IPS-20b (cell line): Measurements from ENCODE around the gene CFAP46.

Experiments
- H3K27ac ChIP-seq: one replicate; pipeline ENCODE4 v1.5.1; 2013; ENCODE audit warnings: low read length
- H3K27me3 ChIP-seq: 2 replicates; pipeline ENCODE4 v1.6.1; 2013; ENCODE audit warnings: mild to moderate bottlenecking, low read length, inconsistent platforms; ENCODE audit not compliant: insufficient read depth
- H3K36me3 ChIP-seq: 2 replicates; pipeline ENCODE4 v1.6.1; 2013; ENCODE audit warnings: low read depth, mild to moderate bottlenecking, inconsistent platforms, low read length, moderate library complexity; ENCODE audit not compliant: insufficient read depth
- H3K4me1 ChIP-seq: 2 replicates; pipeline ENCODE4 v1.6.1; 2013; ENCODE audit warnings: mild to moderate bottlenecking, control low read depth, inconsistent platforms, low read length, moderate library complexity; ENCODE audit not compliant: insufficient read depth
- H3K4me3 ChIP-seq: 2 replicates; pipeline ENCODE4 v1.5.1; 2013; ENCODE audit warnings: mild to moderate bottlenecking, low read length, inconsistent platforms
- H3K9ac ChIP-seq: 2 replicates; pipeline ENCODE4 v1.6.1; 2013; ENCODE audit warnings: low read depth, mild to moderate bottlenecking, inconsistent platforms, low read length, moderate library complexity
- H3K9me3 ChIP-seq: 2 replicates; pipeline ENCODE4 v1.6.1; 2013; ENCODE audit warnings: mild to moderate bottlenecking, low read depth, low read length, inconsistent platforms; ENCODE audit not compliant: insufficient read depth

Gene CFAP46

GRCh38 chr10:132840698-132841614 is 101.4 kb downstream of the CFAP46 start:
- no peaks in the 10 kb centered on the region for H3K27me3 ChIP-seq
- no peak overlapping the region for H3K27ac ChIP-seq

GRCh38 chr10:132839061-132839460 is 103.3 kb downstream of the CFAP46 start:
- H3K9me3 ChIP-seq = peaks cover 17% of the 10 kb centered on the region
- H3K27ac ChIP-seq = no peak overlapping the region
- H3K36me3 ChIP-seq = no peaks in the 10 kb centered on the region
- no peaks in the 10 kb centered on the region; the same call in 1 of the 2 replicates for H3K4me1 ChIP-seq
- H3K9ac ChIP-seq = no peak overlapping the region
- no peak overlapping the region for H3K4me3 ChIP-seq
- H3K27me3 ChIP-seq = no peaks in the 10 kb centered on the region

More at GRCh38 chr10:132840698-132841614, 101.4 kb downstream of the CFAP46 start:
- H3K36me3 ChIP-seq = no peaks in the 10 kb centered on the region
- no peak overlapping the region for H3K4me3 ChIP-seq
- no peaks in the 10 kb centered on the region; the same call in 1 of the 2 replicates for H3K4me1 ChIP-seq
- no peak overlapping the region for H3K9ac ChIP-seq
- H3K9me3 ChIP-seq = peaks cover 17% of the 10 kb centered on the region

GRCh38 chr10:132838346-132838970 is 103.9 kb downstream of the CFAP46 start:
- H3K36me3 ChIP-seq = no peaks in the 10 kb centered on the region
- peaks cover 17% of the 10 kb centered on the region for H3K9me3 ChIP-seq
- H3K4me3 ChIP-seq = no peak overlapping the region
- H3K4me1 ChIP-seq = no peaks in the 10 kb centered on the region; the same call in 1 of the 2 replicates
- H3K27me3 ChIP-seq = no peaks in the 10 kb centered on the region
- no peak overlapping the region for H3K27ac ChIP-seq
- no peak overlapping the region for H3K9ac ChIP-seq

- Histone ChIP-seq H3K9ac (no peak overlapping the region), H3K27ac (no peak overlapping the region), H3K4me1 (no peaks in the 10 kb centered on the region; the same call in 1 of the 2 replicates), H3K36me3 (no peaks in the 10 kb centered on the region), H3K4me3 (no peak overlapping the region), H3K27me3 (no peaks in the 10 kb centered on the region), H3K9me3 (peaks cover 14% of the 10 kb centered on the region)
Observed at GRCh38 chr10:132837905-132838304, 104.5 kb downstream of the CFAP46 start.

- H3K4me1 ChIP-seq = no peaks in the 10 kb centered on the region; the same call in 1 of the 2 replicates
- no peaks in the 10 kb centered on the region for H3K36me3 ChIP-seq
- H3K27me3 ChIP-seq = no peaks in the 10 kb centered on the region
- H3K9me3 ChIP-seq = peaks cover 5% of the 10 kb centered on the region
- H3K27ac ChIP-seq = no peak overlapping the region
- no peak overlapping the region for H3K4me3 ChIP-seq
- no peak overlapping the region for H3K9ac ChIP-seq
Observed at GRCh38 chr10:132836832-132837540, 105.4 kb downstream of the CFAP46 start.

GRCh38 chr10:132836248-132836831 is 106.0 kb downstream of the CFAP46 start:
- H3K4me3 ChIP-seq = no peak overlapping the region
- no peaks in the 10 kb centered on the region for H3K36me3 ChIP-seq
- H3K9me3 ChIP-seq = no peaks in the 10 kb centered on the region
- H3K9ac ChIP-seq = no peak overlapping the region
- no peak overlapping the region for H3K27ac ChIP-seq
- H3K4me1 ChIP-seq = no peaks in the 10 kb centered on the region; the same call in 1 of the 2 replicates
- H3K27me3 ChIP-seq = no peaks in the 10 kb centered on the region

GRCh38 chr10:132835848-132836233 is 106.5 kb downstream of the CFAP46 start:
- Histone ChIP-seq H3K9me3 (no peaks in the 10 kb centered on the region), H3K27me3 (no peaks in the 10 kb centered on the region), H3K9ac (no peak overlapping the region), H3K27ac (no peak overlapping the region), H3K4me1 (no peaks in the 10 kb centered on the region; the same call in 1 of the 2 replicates), H3K4me3 (no peak overlapping the region), H3K36me3 (no peaks in the 10 kb centered on the region)

- no peak overlapping the region for H3K4me3 ChIP-seq
- H3K27ac ChIP-seq = no peak overlapping the region
- H3K4me1 ChIP-seq = no peaks in the 10 kb centered on the region; the same call in 1 of the 2 replicates
- no peaks in the 10 kb centered on the region for H3K9me3 ChIP-seq
- no peaks in the 10 kb centered on the region for H3K27me3 ChIP-seq
- no peaks in the 10 kb centered on the region for H3K36me3 ChIP-seq
- no peak overlapping the region for H3K9ac ChIP-seq
Observed at GRCh38 chr10:132834891-132835847, 107.2 kb downstream of the CFAP46 start.

- no peaks in the 10 kb centered on the region for H3K27me3 ChIP-seq
- H3K9me3 ChIP-seq = no peaks in the 10 kb centered on the region
- H3K4me3 ChIP-seq = no peak overlapping the region
- no peak overlapping the region for H3K9ac ChIP-seq
- H3K4me1 ChIP-seq = no peaks in the 10 kb centered on the region; the same call in 1 of the 2 replicates
- no peak overlapping the region for H3K27ac ChIP-seq
- no peaks in the 10 kb centered on the region for H3K36me3 ChIP-seq
Observed at GRCh38 chr10:132834311-132834761, 108.0 kb downstream of the CFAP46 start.

- H3K4me3 ChIP-seq = no peak overlapping the region
- no peak overlapping the region for H3K9ac ChIP-seq
- H3K27me3 ChIP-seq = no peaks in the 10 kb centered on the region
- no peak overlapping the region for H3K27ac ChIP-seq
- H3K36me3 ChIP-seq = no peaks in the 10 kb centered on the region
- no peaks in the 10 kb centered on the region; the same call in 1 of the 2 replicates for H3K4me1 ChIP-seq
- no peaks in the 10 kb centered on the region for H3K9me3 ChIP-seq
Observed at GRCh38 chr10:132833421-132834111, 108.8 kb downstream of the CFAP46 start.
